Thyroid gland (tissue), 4 donors: ENCODE results near the gene NABP1.

Source experiments
- POLR2A ChIP-seq, 2 donors: fragments of 450-650 bp; IDR thresholded peaks; one replicate each; pipeline ENCODE4 v1.6.1; 2017; ENCODE audit warnings: antibody characterized with exemption in 2 of 2, mild to moderate bottlenecking in 2 of 2, moderate library complexity in 1 of 2
- TF ChIP-seq, protein P1 (sequence below), 6 experiments: fragments of 200-600 bp in 3 of 6; fragments of 450-650 bp in 3 of 6; sonication (generic) in 3 of 6; IDR thresholded peaks; one replicate each; pipeline ENCODE4 v1.5.1; 2016 to 2019; ENCODE audit warnings: antibody characterized with exemption in 6 of 6, mild to moderate bottlenecking in 2 of 6, inconsistent platforms in 1 of 6, moderate library complexity in 1 of 6

DNA sequence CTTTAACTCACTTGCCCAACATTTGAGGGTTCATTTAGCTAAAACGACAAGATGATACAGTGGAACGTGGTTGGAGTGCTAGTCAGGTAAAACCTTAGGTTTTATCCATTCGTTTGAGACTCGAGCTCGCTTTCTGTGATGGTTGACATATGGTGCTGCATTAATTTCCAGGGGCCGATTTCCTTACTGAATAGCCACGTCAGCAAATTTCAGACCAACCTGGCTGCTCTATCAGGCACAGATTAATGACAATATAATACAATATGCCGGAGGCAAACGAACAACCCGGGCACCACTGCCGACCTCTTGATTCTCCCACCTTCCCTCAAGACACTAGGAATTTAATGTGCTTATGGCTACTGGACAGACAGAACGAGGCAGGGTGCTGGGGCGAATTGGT lies 42.0 kb downstream of the NABP1 start:
- TF ChIP-seq, protein P1, sequence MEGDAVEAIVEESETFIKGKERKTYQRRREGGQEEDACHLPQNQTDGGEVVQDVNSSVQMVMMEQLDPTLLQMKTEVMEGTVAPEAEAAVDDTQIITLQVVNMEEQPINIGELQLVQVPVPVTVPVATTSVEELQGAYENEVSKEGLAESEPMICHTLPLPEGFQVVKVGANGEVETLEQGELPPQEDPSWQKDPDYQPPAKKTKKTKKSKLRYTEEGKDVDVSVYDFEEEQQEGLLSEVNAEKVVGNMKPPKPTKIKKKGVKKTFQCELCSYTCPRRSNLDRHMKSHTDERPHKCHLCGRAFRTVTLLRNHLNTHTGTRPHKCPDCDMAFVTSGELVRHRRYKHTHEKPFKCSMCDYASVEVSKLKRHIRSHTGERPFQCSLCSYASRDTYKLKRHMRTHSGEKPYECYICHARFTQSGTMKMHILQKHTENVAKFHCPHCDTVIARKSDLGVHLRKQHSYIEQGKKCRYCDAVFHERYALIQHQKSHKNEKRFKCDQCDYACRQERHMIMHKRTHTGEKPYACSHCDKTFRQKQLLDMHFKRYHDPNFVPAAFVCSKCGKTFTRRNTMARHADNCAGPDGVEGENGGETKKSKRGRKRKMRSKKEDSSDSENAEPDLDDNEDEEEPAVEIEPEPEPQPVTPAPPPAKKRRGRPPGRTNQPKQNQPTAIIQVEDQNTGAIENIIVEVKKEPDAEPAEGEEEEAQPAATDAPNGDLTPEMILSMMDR (IDR thresholded peaks at IDR 0.05): no peak
- TF ChIP-seq POLR2A (IDR thresholded peaks at IDR 0.05): no peak
